ENCODE data around the gene RASEF.

The RASEF gene

DNA sequence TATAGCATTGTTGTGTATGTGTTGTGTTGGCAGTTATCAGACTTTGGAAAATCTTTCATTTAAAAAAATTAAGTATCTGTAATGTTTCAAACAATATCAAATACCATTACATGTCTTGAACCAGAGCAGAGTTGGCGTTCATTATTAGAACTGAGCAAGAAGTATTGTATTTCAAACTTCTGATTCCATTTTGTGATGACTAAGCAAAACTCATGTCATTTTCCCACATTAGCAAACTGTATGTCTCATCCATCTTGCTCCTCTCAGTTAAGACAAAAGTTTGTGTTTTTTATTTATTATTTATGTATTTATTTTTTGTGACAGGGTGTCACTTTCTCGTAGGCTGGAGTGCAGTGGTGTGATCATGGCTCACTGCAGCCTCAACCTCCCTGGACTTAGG is 4.6 kb upstream of the RASEF start:
- no peak for DNase-seq (ENCODE audit: insufficient read length, low spot score)
- TF ChIP-seq, protein P1, sequence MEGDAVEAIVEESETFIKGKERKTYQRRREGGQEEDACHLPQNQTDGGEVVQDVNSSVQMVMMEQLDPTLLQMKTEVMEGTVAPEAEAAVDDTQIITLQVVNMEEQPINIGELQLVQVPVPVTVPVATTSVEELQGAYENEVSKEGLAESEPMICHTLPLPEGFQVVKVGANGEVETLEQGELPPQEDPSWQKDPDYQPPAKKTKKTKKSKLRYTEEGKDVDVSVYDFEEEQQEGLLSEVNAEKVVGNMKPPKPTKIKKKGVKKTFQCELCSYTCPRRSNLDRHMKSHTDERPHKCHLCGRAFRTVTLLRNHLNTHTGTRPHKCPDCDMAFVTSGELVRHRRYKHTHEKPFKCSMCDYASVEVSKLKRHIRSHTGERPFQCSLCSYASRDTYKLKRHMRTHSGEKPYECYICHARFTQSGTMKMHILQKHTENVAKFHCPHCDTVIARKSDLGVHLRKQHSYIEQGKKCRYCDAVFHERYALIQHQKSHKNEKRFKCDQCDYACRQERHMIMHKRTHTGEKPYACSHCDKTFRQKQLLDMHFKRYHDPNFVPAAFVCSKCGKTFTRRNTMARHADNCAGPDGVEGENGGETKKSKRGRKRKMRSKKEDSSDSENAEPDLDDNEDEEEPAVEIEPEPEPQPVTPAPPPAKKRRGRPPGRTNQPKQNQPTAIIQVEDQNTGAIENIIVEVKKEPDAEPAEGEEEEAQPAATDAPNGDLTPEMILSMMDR (IDR thresholded peaks at IDR 0.05; ENCODE audit: insufficient read depth, missing control alignments): no peak
- FAIRE-seq: no peak

DNA sequence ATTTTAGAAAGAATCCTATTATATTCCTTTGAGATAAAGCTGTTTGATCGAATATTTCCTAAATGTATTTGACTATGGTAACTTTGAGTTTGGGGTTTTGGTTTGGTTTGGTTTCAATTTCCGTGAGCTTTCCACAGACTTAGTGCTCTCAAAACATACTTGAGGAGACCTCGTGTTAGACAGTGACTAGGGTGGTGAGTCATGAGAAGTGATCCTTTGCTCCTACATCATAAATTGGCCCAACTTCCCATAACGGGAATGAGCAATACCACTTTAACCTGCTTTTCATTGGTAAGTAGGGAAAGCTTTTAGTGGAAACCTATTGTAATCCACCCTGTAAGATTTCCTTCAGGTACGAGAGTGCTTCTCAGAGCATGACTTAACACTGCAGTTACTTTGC is 3.8 kb upstream of the RASEF start:
- TF ChIP-seq, protein P1 (IDR thresholded peaks at IDR 0.05; ENCODE audit: insufficient read depth, missing control alignments): no peak
- DNase-seq (ENCODE audit: insufficient read length, low spot score) (no peak), FAIRE-seq (no peak)

DNA sequence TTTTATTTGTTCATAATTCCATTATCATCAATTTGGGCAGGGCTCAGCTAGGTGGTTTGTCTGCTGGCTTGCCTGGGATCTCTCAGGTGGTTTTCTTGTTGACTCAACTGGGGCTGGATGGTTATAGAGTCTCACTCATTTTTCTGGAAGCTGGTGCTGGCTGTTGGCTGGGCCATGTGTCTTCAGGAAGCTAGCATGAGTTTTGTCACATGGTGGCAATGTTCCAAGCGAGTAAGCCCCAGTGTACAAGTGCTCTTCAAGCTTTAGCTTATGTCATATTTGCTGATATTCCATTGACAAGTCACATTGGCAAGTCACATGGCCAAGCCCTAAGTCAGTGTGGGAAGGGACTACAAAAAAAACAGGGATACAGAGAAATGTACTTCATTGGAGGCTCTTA is 2.3 kb upstream of the RASEF start:
- no peak for FAIRE-seq
- no peak for DNase-seq (ENCODE audit: insufficient read length, low spot score)
- TF ChIP-seq, protein P1 (IDR thresholded peaks at IDR 0.05; ENCODE audit: insufficient read depth, missing control alignments): no peak

DNA sequence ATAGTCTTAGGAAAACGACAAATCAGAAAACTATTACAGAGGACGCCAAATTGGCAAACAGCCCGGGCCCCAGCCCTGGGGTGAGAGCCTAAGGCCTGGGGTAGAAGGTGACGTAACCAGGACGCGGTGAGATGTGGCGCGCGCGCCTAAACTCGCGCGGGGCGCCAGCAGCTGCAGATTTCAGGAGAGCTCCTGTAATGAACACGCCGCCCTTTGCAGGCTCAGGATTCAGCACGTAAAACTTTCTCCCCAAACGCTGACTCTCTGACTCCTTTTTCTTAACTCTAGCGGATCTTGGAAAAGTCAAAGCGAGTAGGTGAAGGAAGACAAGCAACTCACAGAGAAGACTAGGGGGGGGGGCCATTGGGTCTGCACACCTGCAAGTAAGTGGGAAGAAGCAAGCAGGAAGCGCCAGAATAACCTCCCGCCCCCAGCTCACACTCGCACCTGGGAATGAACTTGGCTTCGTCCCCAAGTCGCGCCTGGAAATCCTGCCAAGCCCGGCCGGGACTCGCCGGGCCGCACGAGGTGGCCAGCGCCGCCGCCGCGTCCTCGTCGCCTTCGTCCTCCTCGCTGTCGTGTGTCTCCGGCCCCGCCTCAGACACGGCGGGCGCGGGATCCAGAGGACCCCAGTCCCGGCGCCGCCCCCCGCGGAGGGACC is 822 bp downstream of the RASEF start:
- DNase-seq (ENCODE audit: insufficient read length, low spot score): no peak
- TF ChIP-seq, protein P1 (IDR thresholded peaks at IDR 0.05; ENCODE audit: insufficient read depth, missing control alignments): no peak
- no peak for FAIRE-seq

DNA sequence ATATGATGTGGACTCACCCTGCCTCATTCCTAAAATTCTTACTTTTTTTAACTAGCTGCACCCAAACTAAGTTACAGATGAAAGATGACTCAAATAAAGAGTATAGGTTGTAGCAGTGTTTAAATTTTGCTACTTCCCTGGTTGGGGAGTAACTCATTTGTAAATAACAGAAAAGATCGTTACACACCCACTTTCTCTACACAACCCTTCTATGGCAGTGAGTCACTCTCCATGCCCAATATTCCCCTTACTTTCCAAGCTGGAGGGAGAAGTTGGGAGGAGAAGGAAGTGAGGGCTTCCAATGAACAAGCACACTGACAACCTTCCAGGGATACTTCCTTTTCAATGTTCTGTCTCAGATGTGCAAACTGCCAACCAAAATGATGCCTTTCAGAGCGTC is 1.9 kb downstream of the RASEF start:
- FAIRE-seq (no peak), DNase-seq (ENCODE audit: insufficient read length, low spot score) (no peak)
- TF ChIP-seq, protein P1 (IDR thresholded peaks at IDR 0.05; ENCODE audit: insufficient read depth, missing control alignments): no peak

DNA sequence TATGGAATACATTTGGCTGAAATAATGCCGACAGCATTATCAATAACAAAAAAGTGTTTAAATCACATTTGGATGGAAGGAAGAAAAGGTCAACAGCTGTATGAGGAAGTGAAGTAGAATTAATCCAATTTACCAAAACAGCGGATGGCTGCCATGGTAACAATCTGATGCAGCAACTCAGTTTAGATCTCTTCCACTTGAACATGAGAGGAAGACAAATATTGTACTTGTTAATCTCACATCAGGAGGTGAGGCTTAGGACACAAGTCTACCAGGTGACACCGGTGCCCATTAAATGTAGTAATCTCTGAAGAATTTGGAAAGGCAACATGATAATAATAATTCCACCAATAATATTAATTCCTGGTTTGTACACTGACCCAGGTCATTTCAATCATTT is 2.4 kb downstream of the RASEF start:
- no peak for FAIRE-seq
- TF ChIP-seq, protein P1 (IDR thresholded peaks at IDR 0.05; ENCODE audit: insufficient read depth, missing control alignments): no peak
- no peak for DNase-seq (ENCODE audit: insufficient read length, low spot score)

DNA sequence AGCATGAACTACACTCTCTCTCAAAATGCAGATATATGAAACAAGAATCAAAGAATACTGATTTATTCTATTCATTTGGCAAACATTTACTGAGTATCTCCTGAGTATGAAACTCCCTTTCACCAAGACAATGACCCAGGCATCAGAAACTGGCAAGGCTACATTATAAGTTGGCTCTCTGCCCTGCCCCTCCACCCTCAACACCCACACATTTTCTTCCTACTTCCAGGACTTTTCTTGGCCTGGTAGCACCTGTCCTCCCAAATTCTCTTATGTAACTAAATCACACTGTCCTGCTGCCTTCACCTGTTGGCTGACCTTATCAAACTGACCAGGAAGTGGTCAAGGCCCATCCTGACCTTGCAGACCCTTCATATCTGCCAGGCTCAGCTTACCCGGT is 3.5 kb downstream of the RASEF start:
- no peak for FAIRE-seq
- no peak for DNase-seq (ENCODE audit: insufficient read length, low spot score)
- TF ChIP-seq, protein P1 (IDR thresholded peaks at IDR 0.05; ENCODE audit: insufficient read depth, missing control alignments): no peak

Measured in D721Med (cell line).